DND-41 (cell line): ENCODE measurements around the gene APPL2.

Experiments
- ATAC-seq: fragments of 200-7000 bp; cut with Tn5 transposase; 3 replicates; pipeline ENCODE4 v1.9.1; 2021; ENCODE audit warnings: low read depth; ENCODE audit not compliant: insufficient read depth
- DNase-seq: peaks from one replicate; pipeline ENCODE4 v3.0.0-alpha.2; 2020
- H2AFZ ChIP-seq: 2 replicates; pipeline ENCODE4 v1.6.0; 2012; ENCODE audit warnings: low read depth, low read length
- H3K27ac ChIP-seq: 2 replicates; pipeline ENCODE4 v1.5.1; 2012; ENCODE audit warnings: low read length, inconsistent platforms
- H3K27me3 ChIP-seq: fragments of 200-600 bp; sonication (generic); 2 replicates; pipeline ENCODE4 v1.6.0; 2012; ENCODE audit warnings: low read length, mild to moderate bottlenecking, inconsistent platforms; ENCODE audit not compliant: insufficient read depth, poor library complexity
- H3K36me3 ChIP-seq: 2 replicates; pipeline ENCODE4 v1.5.1; 2012; ENCODE audit warnings: low read length, inconsistent platforms; ENCODE audit not compliant: insufficient read depth
- H3K4me1 ChIP-seq: 2 replicates; pipeline ENCODE4 v1.5.1; 2012; ENCODE audit warnings: mild to moderate bottlenecking, low read length; ENCODE audit not compliant: insufficient read depth
- H3K4me2 ChIP-seq: 2 replicates; pipeline ENCODE4 v1.6.0; 2012; ENCODE audit warnings: mild to moderate bottlenecking, moderate library complexity, low read length, inconsistent platforms; ENCODE audit not compliant: insufficient read depth
- H3K4me3 ChIP-seq, 2 experiments: fragments of 200-600 bp in 1 of 2; shearing (Covaris generic) in 1 of 2; 2 replicates each; pipeline ENCODE4 v1.5.1; 2012 to 2016; ENCODE audit warnings: inconsistent platforms in 2 of 2, low read length in 2 of 2, mild to moderate bottlenecking in 2 of 2, low read depth in 1 of 2, moderate library complexity in 1 of 2
- H3K79me2 ChIP-seq: 2 replicates; pipeline ENCODE4 v1.6.0; 2012; ENCODE audit warnings: low read length, inconsistent platforms; ENCODE audit not compliant: insufficient read depth
- H3K9ac ChIP-seq: 2 replicates; pipeline ENCODE4 v1.6.0; 2012; ENCODE audit warnings: low read depth, mild to moderate bottlenecking, inconsistent platforms, low read length, moderate library complexity
- H3K9me3 ChIP-seq: 2 replicates; pipeline ENCODE4 v1.5.1; 2012; ENCODE audit warnings: low read length, moderate library complexity, mild to moderate bottlenecking, inconsistent platforms; ENCODE audit not compliant: insufficient read depth, severe bottlenecking
- H4K20me1 ChIP-seq: 2 replicates; pipeline ENCODE4 v1.6.0; 2012; ENCODE audit warnings: low read length; ENCODE audit not compliant: insufficient read depth
- EZH2 ChIP-seq: IDR thresholded peaks from 3 replicates; pipeline ENCODE4 v1.6.1; 2012; ENCODE audit warnings: borderline replicate concordance, low read depth, mild to moderate bottlenecking, moderate library complexity, low read length, inconsistent platforms; ENCODE audit not compliant: severe bottlenecking
- TF ChIP-seq, protein P1 (sequence below): IDR thresholded peaks from 2 replicates; pipeline ENCODE4 v1.5.1; 2012; ENCODE audit warnings: borderline replicate concordance, low read length, moderate library complexity, mild to moderate bottlenecking; ENCODE audit not compliant: poor library complexity, severe bottlenecking; ENCODE audit errors: extremely low read depth

The APPL2 gene

GRCh38 chr12:105280966-105281693, 45.2 kb upstream of the APPL2 start:
- Histone ChIP-seq H3K4me2 (no peak overlapping the region), H3K4me3 (no peak overlapping the region), H3K9ac (no peak overlapping the region), H4K20me1 (no peaks in the 10 kb centered on the region), H3K9me3 (no peaks in the 10 kb centered on the region), H3K27me3 (no peaks in the 10 kb centered on the region), H2AFZ (no peak overlapping the region), H3K79me2 (no peaks in the 10 kb centered on the region), H3K36me3 (no peaks in the 10 kb centered on the region), H3K4me1 (no peaks in the 10 kb centered on the region), H3K27ac (no peak overlapping the region)
- no peak for DNase-seq
- no peak for TF ChIP-seq EZH2
- no peak for ATAC-seq

DNA sequence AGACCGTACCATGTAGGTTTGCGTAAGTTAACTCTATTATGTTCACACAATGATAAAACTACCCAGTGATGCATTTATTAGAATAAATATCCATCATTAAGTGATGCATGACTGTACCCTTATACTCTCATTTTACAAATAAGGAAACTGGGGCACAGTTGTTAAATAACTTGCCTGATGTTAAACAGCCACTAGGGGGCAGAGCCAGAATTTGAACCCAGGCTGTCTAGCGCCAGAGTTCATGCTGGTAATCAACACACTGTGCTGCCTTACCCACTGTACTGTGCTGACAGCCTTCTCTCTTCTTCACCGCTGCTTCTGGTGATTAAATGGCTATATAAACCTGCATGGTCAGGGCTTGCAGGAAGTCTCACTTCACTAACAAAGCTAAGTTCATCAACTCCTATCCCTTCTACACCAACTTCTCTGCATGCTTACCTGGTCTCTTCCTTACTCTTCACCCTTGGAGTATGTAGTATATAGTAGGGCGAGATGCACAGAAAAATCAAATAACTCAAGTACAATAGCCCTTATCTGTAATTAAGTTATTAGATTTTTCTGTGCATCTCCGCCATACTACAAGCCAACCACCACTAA, 43.6 kb upstream of the APPL2 start:
- H3K4me3 ChIP-seq = no peak overlapping the region

DNA sequence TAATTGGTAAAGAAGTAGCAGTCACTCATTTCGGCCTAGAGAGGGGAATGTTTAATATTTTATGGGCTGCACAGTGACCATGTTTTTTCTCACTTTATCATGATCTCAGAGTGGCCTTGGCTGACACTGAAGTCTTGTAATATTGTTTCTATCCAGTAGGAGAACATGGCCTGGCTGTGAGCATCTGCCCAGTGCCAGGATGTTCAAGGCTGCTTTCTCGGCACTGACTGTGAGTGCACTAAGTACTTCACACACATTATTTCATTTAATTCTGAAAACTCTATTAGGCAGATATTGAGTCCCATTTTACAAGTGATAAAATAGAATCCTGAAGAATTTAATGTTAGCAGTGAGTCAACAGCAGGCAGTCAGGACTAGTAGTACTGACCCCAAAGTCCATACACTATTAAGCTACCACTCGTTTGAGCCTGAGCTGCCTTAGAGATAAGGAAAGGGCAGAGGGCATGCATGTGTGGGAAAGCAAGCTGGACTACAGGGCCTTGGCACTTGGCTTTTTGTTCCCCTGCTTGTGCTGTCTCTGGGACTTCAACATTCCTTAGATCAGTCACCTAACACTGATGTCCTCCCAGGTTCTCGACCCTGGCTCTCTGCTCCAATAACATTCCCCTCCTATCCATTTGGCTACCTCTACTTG, 42.2 kb upstream of the APPL2 start:
- Histone ChIP-seq H3K79me2 (no peaks in the 10 kb centered on the region), H3K36me3 (no peaks in the 10 kb centered on the region), H3K9me3 (no peaks in the 10 kb centered on the region), H4K20me1 (no peaks in the 10 kb centered on the region), H3K27ac (no peak overlapping the region), H3K27me3 (no peaks in the 10 kb centered on the region), H2AFZ (no peak overlapping the region), H3K9ac (no peak overlapping the region), H3K4me2 (no peak overlapping the region), H3K4me1 (no peaks in the 10 kb centered on the region), H3K4me3 (no peak overlapping the region)
- TF ChIP-seq, protein P1, sequence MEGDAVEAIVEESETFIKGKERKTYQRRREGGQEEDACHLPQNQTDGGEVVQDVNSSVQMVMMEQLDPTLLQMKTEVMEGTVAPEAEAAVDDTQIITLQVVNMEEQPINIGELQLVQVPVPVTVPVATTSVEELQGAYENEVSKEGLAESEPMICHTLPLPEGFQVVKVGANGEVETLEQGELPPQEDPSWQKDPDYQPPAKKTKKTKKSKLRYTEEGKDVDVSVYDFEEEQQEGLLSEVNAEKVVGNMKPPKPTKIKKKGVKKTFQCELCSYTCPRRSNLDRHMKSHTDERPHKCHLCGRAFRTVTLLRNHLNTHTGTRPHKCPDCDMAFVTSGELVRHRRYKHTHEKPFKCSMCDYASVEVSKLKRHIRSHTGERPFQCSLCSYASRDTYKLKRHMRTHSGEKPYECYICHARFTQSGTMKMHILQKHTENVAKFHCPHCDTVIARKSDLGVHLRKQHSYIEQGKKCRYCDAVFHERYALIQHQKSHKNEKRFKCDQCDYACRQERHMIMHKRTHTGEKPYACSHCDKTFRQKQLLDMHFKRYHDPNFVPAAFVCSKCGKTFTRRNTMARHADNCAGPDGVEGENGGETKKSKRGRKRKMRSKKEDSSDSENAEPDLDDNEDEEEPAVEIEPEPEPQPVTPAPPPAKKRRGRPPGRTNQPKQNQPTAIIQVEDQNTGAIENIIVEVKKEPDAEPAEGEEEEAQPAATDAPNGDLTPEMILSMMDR = peak; percentile 20
- TF ChIP-seq EZH2 = no peak
- no peak for DNase-seq
- ATAC-seq = peak; percentile 64; the same call in 2 of the 3 replicates

More for the DNA sequence above, 43.6 kb upstream of the APPL2 start:
- H3K9ac ChIP-seq = no peak overlapping the region
- H3K27ac ChIP-seq = no peak overlapping the region
- ATAC-seq (peak; percentile 93), DNase-seq (peak; percentile 60)
- H3K4me1 ChIP-seq = no peaks in the 10 kb centered on the region
- no peaks in the 10 kb centered on the region for H3K9me3 ChIP-seq
- H3K27me3 ChIP-seq = no peaks in the 10 kb centered on the region
- TF ChIP-seq, protein P1 = peak; percentile 83
- TF ChIP-seq EZH2 = no peak
- no peaks in the 10 kb centered on the region for H3K36me3 ChIP-seq
- H2AFZ ChIP-seq = no peak overlapping the region
- no peaks in the 10 kb centered on the region for H4K20me1 ChIP-seq
- H3K4me2 ChIP-seq = no peak overlapping the region
- no peaks in the 10 kb centered on the region for H3K79me2 ChIP-seq

- Histone ChIP-seq H4K20me1 (no peaks in the 10 kb centered on the region), H2AFZ (no peak overlapping the region), H3K4me3 (no peak overlapping the region), H3K36me3 (no peaks in the 10 kb centered on the region), H3K9ac (no peak overlapping the region), H3K27me3 (no peaks in the 10 kb centered on the region), H3K4me1 (no peaks in the 10 kb centered on the region), H3K79me2 (no peaks in the 10 kb centered on the region), H3K27ac (no peak overlapping the region), H3K9me3 (no peaks in the 10 kb centered on the region), H3K4me2 (no peak overlapping the region)
- DNase-seq (no peak), ATAC-seq (no peak)
- no peak for TF ChIP-seq EZH2
- TF ChIP-seq, protein P1 = no peak
These were observed 40.2 kb upstream of the APPL2 start for GRCh38 chr12:105275997-105276733.
